Thoracic aorta (tissue), 2 donors: ENCODE results near the gene DACH1. TPM values are rescaled to one million over a fixed set of nuclear protein-coding genes. Genes with fewer than 3 reads are reported as not detected.
"Not testable (repeated sequence)": the region's sequence is repeated elsewhere in the genome, so short reads cannot be mapped to it uniquely, and the experiment has no call there.

ENCODE experiments used
- ATAC-seq: fragments of 150-250 bp; one replicate; pipeline ENCODE4 v1.8.0; 2017; ENCODE audit warnings: low read depth; ENCODE audit not compliant: insufficient number of reproducible peaks, low FRiP score
- DNase-seq: peaks from one replicate; pipeline ENCODE4 v3.0.0-alpha.2; 2020; ENCODE audit warnings: low spot score
- H3K27ac ChIP-seq, 2 donors: fragments of 200-600 bp; sonication (generic); 1 replicate in 1 of 2; 2 replicates in 1 of 2; pipeline ENCODE4 v1.5.1; 2016; ENCODE audit warnings: mild to moderate bottlenecking in 2 of 2, moderate library complexity in 2 of 2
- H3K27me3 ChIP-seq: fragments of 200-600 bp; sonication (generic); replicated peaks from 2 replicates; pipeline ENCODE4 v1.6.0; 2016; ENCODE audit warnings: mild to moderate bottlenecking; ENCODE audit not compliant: insufficient read depth
- H3K36me3 ChIP-seq: fragments of 200-600 bp; sonication (generic); one replicate; pipeline ENCODE4 v1.5.1; 2016
- H3K4me1 ChIP-seq, 2 donors: fragments of 200-600 bp; sonication (generic); 1 replicate in 1 of 2; 2 replicates in 1 of 2; pipeline versions ENCODE4 v1.5.1 to v1.6.0; 2016; ENCODE audit warnings: low read depth in 2 of 2, mild to moderate bottlenecking in 1 of 2; ENCODE audit not compliant: control insufficient read depth in 1 of 2
- H3K4me3 ChIP-seq: fragments of 200-600 bp; sonication (generic); 2 replicates; pipeline ENCODE4 v1.5.1; 2016; ENCODE audit warnings: mild to moderate bottlenecking
- H3K9me3 ChIP-seq: fragments of 200-600 bp; sonication (generic); 2 replicates; pipeline ENCODE4 v1.5.1; 2016
- total RNA-seq, 2 donors: library from RNA; depleted of rRNA; stranded (reverse); fragments of >200 nt; gene quantifications; one replicate each; pipeline versions ENCODE4 v1.1.0 to v1.2.3, GENCODE V29; 2016
- TF ChIP-seq, protein P1 (sequence below): fragments of 200-600 bp; sonication (generic); IDR thresholded peaks from one replicate; pipeline ENCODE4 v1.5.1; 2019; ENCODE audit warnings: antibody characterized with exemption

The DACH1 gene
- total RNA-seq, 2 donors from 2014 or later, result 0.14 to 1.3 TPM

DNA sequence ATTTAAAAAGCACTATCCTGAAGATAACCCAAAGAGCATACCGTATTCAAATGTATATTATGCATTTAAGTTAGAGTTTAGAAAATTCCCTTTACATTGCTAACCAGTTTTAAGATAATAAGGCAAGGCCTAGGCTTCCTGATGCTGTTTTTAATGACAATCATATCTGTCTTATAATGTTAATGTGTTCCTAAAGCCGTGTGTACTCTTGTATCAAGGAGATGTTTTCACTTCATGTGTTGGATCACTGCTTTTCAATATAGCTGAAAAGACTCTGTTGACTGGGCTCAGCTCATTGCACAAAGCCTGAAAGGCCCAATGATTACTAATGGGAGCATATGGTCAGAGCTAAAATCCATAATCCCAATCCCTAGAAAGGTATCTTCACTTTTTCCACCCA, 81.6 kb downstream of the DACH1 start:
- H3K4me3 ChIP-seq, result no peak overlapping the region
- no peak for DNase-seq
- H3K36me3 ChIP-seq, result no peaks in the 10 kb centered on the region
- no peaks in the 10 kb centered on the region for H3K9me3 ChIP-seq
- no peak for ATAC-seq
- no peaks in the 10 kb centered on the region for H3K27me3 ChIP-seq
- TF ChIP-seq, protein P1, sequence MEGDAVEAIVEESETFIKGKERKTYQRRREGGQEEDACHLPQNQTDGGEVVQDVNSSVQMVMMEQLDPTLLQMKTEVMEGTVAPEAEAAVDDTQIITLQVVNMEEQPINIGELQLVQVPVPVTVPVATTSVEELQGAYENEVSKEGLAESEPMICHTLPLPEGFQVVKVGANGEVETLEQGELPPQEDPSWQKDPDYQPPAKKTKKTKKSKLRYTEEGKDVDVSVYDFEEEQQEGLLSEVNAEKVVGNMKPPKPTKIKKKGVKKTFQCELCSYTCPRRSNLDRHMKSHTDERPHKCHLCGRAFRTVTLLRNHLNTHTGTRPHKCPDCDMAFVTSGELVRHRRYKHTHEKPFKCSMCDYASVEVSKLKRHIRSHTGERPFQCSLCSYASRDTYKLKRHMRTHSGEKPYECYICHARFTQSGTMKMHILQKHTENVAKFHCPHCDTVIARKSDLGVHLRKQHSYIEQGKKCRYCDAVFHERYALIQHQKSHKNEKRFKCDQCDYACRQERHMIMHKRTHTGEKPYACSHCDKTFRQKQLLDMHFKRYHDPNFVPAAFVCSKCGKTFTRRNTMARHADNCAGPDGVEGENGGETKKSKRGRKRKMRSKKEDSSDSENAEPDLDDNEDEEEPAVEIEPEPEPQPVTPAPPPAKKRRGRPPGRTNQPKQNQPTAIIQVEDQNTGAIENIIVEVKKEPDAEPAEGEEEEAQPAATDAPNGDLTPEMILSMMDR, result no peak
- no peak overlapping the region for H3K27ac ChIP-seq
- no peaks in the 10 kb centered on the region for H3K4me1 ChIP-seq

DNA sequence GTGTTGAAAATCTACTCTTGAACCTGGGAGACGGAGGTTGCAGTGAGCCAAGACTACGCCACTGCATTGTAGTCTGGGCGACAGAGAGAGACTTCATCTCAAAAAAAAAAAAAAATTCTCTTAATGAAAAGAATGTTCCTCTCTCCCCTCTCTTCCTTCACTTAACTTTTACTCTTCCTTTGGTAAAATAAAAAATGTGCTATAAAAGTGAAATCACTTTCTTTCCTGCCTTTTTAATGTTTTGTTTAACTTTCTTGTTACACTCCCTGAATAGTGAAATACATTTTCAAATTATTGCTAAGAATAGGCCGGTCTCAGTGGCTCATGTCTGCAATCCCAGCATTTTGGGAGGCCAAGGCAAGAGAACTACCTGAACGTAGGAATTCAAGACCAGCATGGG, 86.5 kb downstream of the DACH1 start:
- Histone ChIP-seq H3K27me3 (no peaks in the 10 kb centered on the region), H3K4me1 (no peaks in the 10 kb centered on the region), H3K36me3 (no peaks in the 10 kb centered on the region), H3K27ac (no peak overlapping the region), H3K4me3 (no peak overlapping the region), H3K9me3 (no peaks in the 10 kb centered on the region)
- TF ChIP-seq, protein P1, result no peak
- ATAC-seq (no peak), DNase-seq (no peak)

- not testable (repeated sequence) for H3K36me3 ChIP-seq, ATAC-seq, H3K27me3 ChIP-seq, H3K4me3 ChIP-seq, H3K9me3 ChIP-seq, H3K4me1 ChIP-seq, H3K27ac ChIP-seq, DNase-seq
Observed at GRCh38 chr13:71778998-71779397, 88.0 kb downstream of the DACH1 start.

- Histone ChIP-seq H3K9me3 (no peaks in the 10 kb centered on the region), H3K27ac (no peak overlapping the region), H3K4me3 (no peak overlapping the region), H3K4me1 (no peaks in the 10 kb centered on the region), H3K36me3 (no peaks in the 10 kb centered on the region), H3K27me3 (no peaks in the 10 kb centered on the region)
- DNase-seq (no peak), ATAC-seq (no peak)
- TF ChIP-seq, protein P1, result no peak
Observed at GRCh38 chr13:71775966-71776365, 91.0 kb downstream of the DACH1 start.

GRCh38 chr13:71774863-71775262, 92.1 kb downstream of the DACH1 start:
- no peak for DNase-seq
- ATAC-seq, result no peak
- Histone ChIP-seq H3K9me3 (no peaks in the 10 kb centered on the region), H3K27ac (no peak overlapping the region), H3K4me3 (no peak overlapping the region), H3K27me3 (no peaks in the 10 kb centered on the region), H3K36me3 (no peaks in the 10 kb centered on the region), H3K4me1 (no peaks in the 10 kb centered on the region)
- TF ChIP-seq, protein P1, result no peak

- Histone ChIP-seq H3K4me3 (no peak overlapping the region), H3K4me1 (no peaks in the 10 kb centered on the region), H3K27me3 (no peaks in the 10 kb centered on the region), H3K36me3 (no peaks in the 10 kb centered on the region), H3K9me3 (no peaks in the 10 kb centered on the region), H3K27ac (no peak overlapping the region)
- TF ChIP-seq, protein P1, result no peak
- ATAC-seq (no peak), DNase-seq (no peak)
Observed at GRCh38 chr13:71773531-71773930, 93.5 kb downstream of the DACH1 start.
